Calu3 (cell line): ENCODE data around the gene VPS39. TPM values are rescaled to one million over a fixed set of nuclear protein-coding genes. Genes with fewer than 3 reads are reported as not detected.

ENCODE experiments used
- BruUV-seq: library from RNA; stranded (reverse); fragments of 400-500 nt; replicated peaks from 2 replicates; lab custom pipeline; 2021; lab: Mats Ljungman, UMichigan
- CTCF ChIA-PET: fragments of 300-600 bp; sonication (Branson Sonifier 250); formaldehyde crosslinking; loops from one replicate; lab custom pipeline; 2022; ENCODE audit warnings: antibody characterized with exemption; lab: Charles Lee
- DNase-seq: peaks from one replicate; pipeline ENCODE4 v3.0.0; 2022
- H3K27ac Mint-ChIP-seq: one replicate; pipeline ENCODE4 v1.8.0; 2022; ENCODE audit warnings: mixed read lengths; ENCODE audit not compliant: unreplicated experiment
- H3K27me3 Mint-ChIP-seq: one replicate; pipeline ENCODE4 v1.8.0; 2022; ENCODE audit warnings: mixed read lengths; ENCODE audit not compliant: unreplicated experiment
- H3K36me3 Mint-ChIP-seq: one replicate; pipeline ENCODE4 v1.8.0; 2022; ENCODE audit warnings: mild to moderate bottlenecking, moderate library complexity, mixed read lengths; ENCODE audit not compliant: insufficient read depth, unreplicated experiment
- H3K4me1 Mint-ChIP-seq: one replicate; pipeline ENCODE4 v1.8.0; 2022; ENCODE audit warnings: mild to moderate bottlenecking, low read depth, mixed read lengths; ENCODE audit not compliant: unreplicated experiment
- H3K4me3 Mint-ChIP-seq: one replicate; pipeline ENCODE4 v1.8.0; 2022; ENCODE audit warnings: mild to moderate bottlenecking, low read depth, moderate library complexity, mixed read lengths; ENCODE audit not compliant: unreplicated experiment
- H3K9me3 Mint-ChIP-seq: one replicate; pipeline ENCODE4 v1.8.0; 2022; ENCODE audit warnings: low read depth, mixed read lengths; ENCODE audit not compliant: unreplicated experiment
- intact Hi-C: fragments of 100-400 bp; cut with micrococcal nuclease; formaldehyde crosslinking; loops from one replicate; pipeline ENCODE4 v1.10.0; 2022; ENCODE audit not compliant: unreplicated experiment
- total RNA-seq: library from RNA; stranded (reverse); gene quantifications from 2 replicates; pipeline ENCODE4 v1.2.3, GENCODE V29; 2022
- TF ChIP-seq, protein P1 (sequence below): fragments of 200-600 bp; IDR thresholded peaks from one replicate; pipeline ENCODE4 v1.8.0; 2022; ENCODE audit warnings: antibody characterized with exemption; ENCODE audit not compliant: unreplicated experiment

The VPS39 gene
- total RNA-seq, 1 experiment from 2014 or later: 34.6 TPM

DNA sequence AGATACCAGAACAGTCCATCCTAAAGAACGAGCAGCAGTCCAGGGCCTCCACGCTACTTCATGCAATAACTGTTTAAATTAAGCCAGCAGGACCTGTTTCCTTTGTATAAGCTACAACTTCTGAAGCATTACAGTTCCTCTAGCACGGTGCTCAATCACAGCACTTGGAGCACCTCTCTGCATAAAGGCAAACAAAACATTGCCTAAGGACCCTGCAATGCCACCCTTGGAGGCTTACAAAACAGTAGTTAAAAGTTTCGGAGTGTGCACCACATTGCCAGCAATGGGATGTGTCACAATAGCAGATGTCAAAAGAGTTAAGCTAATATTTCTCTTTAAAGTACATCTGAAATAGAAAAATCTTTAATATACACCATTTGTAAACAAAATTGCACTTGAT is 2.6 kb upstream of the VPS39 start:
- Mint-ChIP-seq H3K36me3 (peaks cover 17% of the 10 kb centered on the region), H3K27me3 (no peaks in the 10 kb centered on the region), H3K4me1 (peaks cover 11% of the 10 kb centered on the region), H3K27ac (no peak overlapping the region), H3K9me3 (no peaks in the 10 kb centered on the region), H3K4me3 (no peak overlapping the region)
- DNase-seq: no peak
- BruUV-seq: no TSS peak
- CTCF ChIA-PET: interaction anchor here (0.5 kb wide), 1 partner anchor 768 kb away, joined by 8 read pairs; no protein-coding TSS in a partner anchor
- TF ChIP-seq, protein P1, sequence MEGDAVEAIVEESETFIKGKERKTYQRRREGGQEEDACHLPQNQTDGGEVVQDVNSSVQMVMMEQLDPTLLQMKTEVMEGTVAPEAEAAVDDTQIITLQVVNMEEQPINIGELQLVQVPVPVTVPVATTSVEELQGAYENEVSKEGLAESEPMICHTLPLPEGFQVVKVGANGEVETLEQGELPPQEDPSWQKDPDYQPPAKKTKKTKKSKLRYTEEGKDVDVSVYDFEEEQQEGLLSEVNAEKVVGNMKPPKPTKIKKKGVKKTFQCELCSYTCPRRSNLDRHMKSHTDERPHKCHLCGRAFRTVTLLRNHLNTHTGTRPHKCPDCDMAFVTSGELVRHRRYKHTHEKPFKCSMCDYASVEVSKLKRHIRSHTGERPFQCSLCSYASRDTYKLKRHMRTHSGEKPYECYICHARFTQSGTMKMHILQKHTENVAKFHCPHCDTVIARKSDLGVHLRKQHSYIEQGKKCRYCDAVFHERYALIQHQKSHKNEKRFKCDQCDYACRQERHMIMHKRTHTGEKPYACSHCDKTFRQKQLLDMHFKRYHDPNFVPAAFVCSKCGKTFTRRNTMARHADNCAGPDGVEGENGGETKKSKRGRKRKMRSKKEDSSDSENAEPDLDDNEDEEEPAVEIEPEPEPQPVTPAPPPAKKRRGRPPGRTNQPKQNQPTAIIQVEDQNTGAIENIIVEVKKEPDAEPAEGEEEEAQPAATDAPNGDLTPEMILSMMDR: no peak
- intact Hi-C loops: no loop called here

DNA sequence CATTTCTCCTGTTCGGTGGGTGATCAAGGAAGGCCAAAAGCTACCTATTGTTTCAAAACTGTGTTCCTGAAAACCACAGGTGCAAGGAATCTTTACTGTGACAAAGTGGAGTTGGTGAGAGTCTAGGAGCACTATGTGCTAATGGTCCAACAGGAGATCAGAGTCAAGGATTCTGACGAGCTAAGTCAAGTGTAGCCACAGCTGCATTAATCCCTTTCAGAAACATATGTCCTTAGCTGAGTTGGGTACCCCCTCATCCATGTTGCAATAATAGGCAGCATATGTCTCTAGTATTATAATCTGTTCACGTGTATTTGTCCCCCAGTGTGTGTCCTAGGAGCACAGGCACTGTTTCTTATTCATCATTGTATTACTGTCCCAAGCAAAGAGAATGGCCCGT is 1.7 kb downstream of the VPS39 start:
- no peak overlapping the region for H3K27ac Mint-ChIP-seq

DNA sequence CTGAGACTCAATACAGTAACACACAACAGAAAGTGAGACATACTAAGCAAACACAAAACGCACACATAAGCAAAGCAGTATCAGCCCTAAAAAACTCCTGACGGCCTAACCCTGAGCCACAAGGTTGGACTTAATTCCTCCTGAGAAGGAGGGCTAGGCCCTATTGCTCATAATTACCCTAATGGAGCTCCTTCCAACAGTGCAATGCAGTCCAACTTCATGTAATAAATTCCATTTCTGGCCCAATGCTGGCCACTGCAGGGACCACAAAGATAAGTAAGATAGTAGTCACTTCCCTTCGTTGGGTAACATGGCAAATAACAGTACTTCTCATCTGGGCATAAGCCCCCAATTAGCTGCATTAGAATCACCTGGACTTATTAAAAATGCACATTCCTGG is 4.2 kb downstream of the VPS39 start:
- CTCF ChIA-PET: no interaction called here
- no peaks in the 10 kb centered on the region for H3K9me3 Mint-ChIP-seq
- H3K4me3 Mint-ChIP-seq: no peak overlapping the region
- no TSS peak for BruUV-seq
- H3K27me3 Mint-ChIP-seq: no peaks in the 10 kb centered on the region
- H3K4me1 Mint-ChIP-seq: peaks cover 16% of the 10 kb centered on the region
- peaks cover 11% of the 10 kb centered on the region for H3K36me3 Mint-ChIP-seq
- no peak for DNase-seq
- H3K27ac Mint-ChIP-seq: no peak overlapping the region
- TF ChIP-seq, protein P1: no peak
- intact Hi-C loops: no loop called here

More for the DNA sequence above, 1.7 kb downstream of the VPS39 start:
- Mint-ChIP-seq H3K27me3 (no peaks in the 10 kb centered on the region), H3K36me3 (peaks cover 13% of the 10 kb centered on the region), H3K4me1 (peaks cover 16% of the 10 kb centered on the region), H3K4me3 (no peak overlapping the region), H3K9me3 (no peaks in the 10 kb centered on the region)
- intact Hi-C loops: no loop called here
- no TSS peak for BruUV-seq
- CTCF ChIA-PET: no interaction called here
- TF ChIP-seq, protein P1: no peak
- DNase-seq: no peak

DNA sequence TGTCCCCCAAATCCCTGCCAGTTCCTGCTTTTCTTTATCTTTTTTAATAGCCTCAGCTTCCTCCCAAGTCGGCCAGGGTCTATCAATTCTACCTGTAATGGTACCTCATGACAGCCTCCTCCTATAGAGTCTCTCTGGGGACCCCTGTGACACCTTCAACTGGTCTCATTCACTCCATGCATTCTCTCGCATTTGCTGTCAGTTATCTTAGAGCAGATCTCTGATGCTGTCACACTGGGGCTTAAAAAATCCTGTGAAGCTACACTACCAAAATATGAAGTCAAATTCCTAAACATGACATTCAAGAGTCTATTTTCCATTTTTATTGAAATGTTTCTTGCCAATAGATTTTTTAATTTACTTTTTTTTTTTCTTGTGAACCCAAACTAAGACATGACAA is 5.5 kb downstream of the VPS39 start:
- intact Hi-C loops: no loop called here
- H3K4me1 Mint-ChIP-seq: peaks cover 16% of the 10 kb centered on the region
- H3K36me3 Mint-ChIP-seq: peaks cover 3% of the 10 kb centered on the region
- CTCF ChIA-PET: no interaction called here
- H3K9me3 Mint-ChIP-seq: no peaks in the 10 kb centered on the region
- TF ChIP-seq, protein P1: no peak
- DNase-seq: no peak
- H3K27ac Mint-ChIP-seq: no peak overlapping the region
- H3K4me3 Mint-ChIP-seq: no peak overlapping the region
- no peaks in the 10 kb centered on the region for H3K27me3 Mint-ChIP-seq
- BruUV-seq: no TSS peak
